ENCODE data around the gene FANCB.

Gene FANCB

DNA sequence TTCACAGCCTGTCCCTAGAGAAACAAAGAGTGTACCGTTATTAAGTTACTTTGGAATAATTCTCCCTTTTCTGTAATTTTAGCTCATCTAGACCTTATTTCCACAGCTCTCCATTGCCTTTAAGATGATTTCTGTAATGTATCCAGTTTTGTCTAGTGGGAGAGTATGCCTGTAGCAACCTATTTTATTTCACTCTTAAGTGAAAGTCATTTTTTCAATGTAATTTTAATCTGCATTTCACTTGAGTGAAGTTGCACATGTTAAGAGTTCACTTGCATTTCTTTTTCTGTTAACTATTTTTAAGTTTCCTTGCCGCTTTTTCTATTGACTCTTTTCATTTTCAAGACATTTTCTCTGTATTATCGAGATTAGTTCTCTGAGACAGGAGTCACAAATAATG, 46.5 kb downstream of the FANCB start:
- Mint-ChIP-seq H3K9me3 (no peaks in the 10 kb centered on the region), H3K27me3 (peaks cover 9% of the 10 kb centered on the region), H3K4me1 (no peaks in the 10 kb centered on the region), H3K27ac (ENCODE audit: low read depth) (no peak overlapping the region), H3K36me3 (ENCODE audit: insufficient read depth) (no peaks in the 10 kb centered on the region), H3K4me3 (no peak overlapping the region)
- no peak for DNase-seq (ENCODE audit: low spot score in 2 of 2)
- no peak for ATAC-seq (replicated peaks; ENCODE audit: extremely low read depth, poor library complexity, severe bottlenecking)

DNA sequence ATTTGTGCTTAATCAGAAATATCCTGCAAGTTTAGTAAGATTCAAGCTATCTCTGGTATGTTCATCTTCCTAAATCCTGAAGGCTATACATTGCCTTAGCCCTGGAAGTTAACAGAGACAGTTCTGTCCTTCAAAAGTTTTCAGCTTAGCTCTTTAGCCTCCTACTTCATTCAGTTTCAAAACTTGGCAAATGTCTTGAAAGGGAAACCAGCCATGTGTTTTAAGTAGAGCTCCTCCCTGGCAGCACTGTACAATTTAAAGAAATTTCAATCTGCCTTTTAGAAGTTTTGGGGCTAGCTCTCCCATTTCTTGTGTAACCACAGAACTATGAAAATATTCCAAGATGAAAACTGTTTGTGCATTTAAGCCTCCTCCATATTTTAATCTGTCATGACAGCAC, 47.0 kb downstream of the FANCB start:
- Mint-ChIP-seq H3K27me3 (peaks cover 9% of the 10 kb centered on the region), H3K36me3 (ENCODE audit: insufficient read depth) (no peaks in the 10 kb centered on the region), H3K9me3 (no peaks in the 10 kb centered on the region), H3K27ac (ENCODE audit: low read depth) (no peak overlapping the region), H3K4me1 (no peaks in the 10 kb centered on the region), H3K4me3 (no peak overlapping the region)
- DNase-seq (ENCODE audit: low spot score in 2 of 2) (no peak), ATAC-seq (replicated peaks; ENCODE audit: extremely low read depth, poor library complexity, severe bottlenecking) (no peak)

DNA sequence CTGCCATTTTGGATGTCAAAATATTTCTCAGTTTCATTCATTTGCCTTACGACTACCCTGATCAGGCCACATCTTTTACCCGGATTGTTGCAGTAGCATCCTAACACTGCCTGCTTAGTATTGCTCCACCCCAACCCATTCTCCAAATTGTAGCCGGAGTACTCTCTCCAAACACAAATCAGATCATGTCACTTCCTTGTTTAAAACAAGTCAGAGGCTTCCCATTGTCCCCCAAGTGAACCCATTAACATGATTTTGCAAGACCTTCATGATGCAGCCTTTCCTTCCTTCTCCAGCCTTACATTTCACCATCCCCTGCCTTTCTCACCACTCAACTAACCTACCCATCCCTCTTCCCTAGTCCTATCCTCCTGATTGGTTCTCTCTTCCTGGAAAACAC, 53.1 kb downstream of the FANCB start:
- no peak for ATAC-seq (replicated peaks; ENCODE audit: extremely low read depth, poor library complexity, severe bottlenecking)
- Mint-ChIP-seq H3K4me1 (no peaks in the 10 kb centered on the region), H3K27me3 (peaks cover under 1% of the 10 kb centered on the region), H3K36me3 (ENCODE audit: insufficient read depth) (no peaks in the 10 kb centered on the region), H3K27ac (ENCODE audit: low read depth) (no peak overlapping the region), H3K4me3 (no peak overlapping the region), H3K9me3 (peaks cover 11% of the 10 kb centered on the region)
- no peak for DNase-seq (ENCODE audit: low spot score in 2 of 2)

DNA sequence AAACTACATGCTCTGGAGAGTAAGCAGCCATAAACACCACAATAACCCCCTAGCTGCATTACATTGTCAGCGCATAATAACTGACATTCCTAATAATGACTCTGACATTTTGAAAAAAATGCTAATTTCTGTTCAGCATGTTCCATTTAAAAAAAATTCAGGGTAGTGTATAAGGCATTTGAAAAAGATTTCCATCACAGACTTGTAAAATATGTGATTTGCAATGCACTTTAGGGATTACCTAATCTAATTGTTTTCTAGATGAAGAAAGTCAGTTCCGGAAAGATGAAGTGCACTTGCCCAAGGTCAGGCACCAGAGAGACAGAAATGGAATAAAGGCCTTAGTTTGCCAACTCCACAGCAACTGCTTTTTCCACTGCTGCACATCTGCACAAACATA, 55.3 kb downstream of the FANCB start:
- ATAC-seq (replicated peaks; ENCODE audit: extremely low read depth, poor library complexity, severe bottlenecking), result no peak
- Mint-ChIP-seq H3K36me3 (ENCODE audit: insufficient read depth) (no peaks in the 10 kb centered on the region), H3K9me3 (peaks cover 11% of the 10 kb centered on the region), H3K4me3 (no peak overlapping the region), H3K4me1 (no peaks in the 10 kb centered on the region), H3K27ac (ENCODE audit: low read depth) (no peak overlapping the region), H3K27me3 (no peaks in the 10 kb centered on the region)
- DNase-seq (ENCODE audit: low spot score in 2 of 2), result no peak

DNA sequence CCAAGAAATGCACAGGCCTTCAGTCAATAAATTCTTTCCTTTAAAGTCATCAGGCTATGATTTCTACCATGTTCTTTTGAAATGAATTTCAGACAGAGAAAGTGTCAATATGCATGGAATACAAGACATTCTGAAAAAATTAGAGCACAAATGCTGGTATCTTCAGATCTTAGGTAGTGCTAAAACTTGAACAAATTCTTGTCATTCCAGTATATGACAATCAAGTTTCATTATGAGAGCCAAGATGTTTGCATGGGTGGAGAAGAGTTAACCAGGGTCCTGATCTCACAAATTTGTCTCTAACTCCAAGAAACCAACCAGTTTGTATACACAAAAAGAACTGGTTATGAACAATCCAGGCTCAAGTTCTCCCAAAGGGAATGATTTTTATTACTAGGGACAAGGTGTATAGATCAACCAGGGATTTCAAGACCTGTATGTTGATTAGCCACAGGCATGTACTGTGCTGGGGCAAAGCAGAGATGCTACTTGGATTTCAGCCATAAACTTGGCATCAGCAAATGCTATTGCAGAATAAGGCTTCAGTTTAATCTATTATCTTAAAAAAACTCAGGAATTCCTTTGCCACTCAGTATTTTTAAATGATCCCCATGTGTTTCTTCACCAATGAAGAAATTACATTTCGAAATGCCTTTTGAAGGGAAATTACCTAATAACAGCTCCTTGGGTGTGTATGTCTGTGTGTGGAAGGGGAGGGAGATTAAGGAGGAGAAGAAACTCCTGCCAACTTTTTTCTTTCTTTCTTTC, 69.7 kb downstream of the FANCB start:
- Mint-ChIP-seq H3K27ac (ENCODE audit: low read depth) (no peak overlapping the region), H3K27me3 (peaks cover 21% of the 10 kb centered on the region), H3K9me3 (peaks cover 5% of the 10 kb centered on the region), H3K4me1 (no peaks in the 10 kb centered on the region), H3K4me3 (no peak overlapping the region), H3K36me3 (ENCODE audit: insufficient read depth) (no peaks in the 10 kb centered on the region)
- ATAC-seq (replicated peaks; ENCODE audit: extremely low read depth, poor library complexity, severe bottlenecking) (no peak), DNase-seq (ENCODE audit: low spot score in 2 of 2) (no peak)

DNA sequence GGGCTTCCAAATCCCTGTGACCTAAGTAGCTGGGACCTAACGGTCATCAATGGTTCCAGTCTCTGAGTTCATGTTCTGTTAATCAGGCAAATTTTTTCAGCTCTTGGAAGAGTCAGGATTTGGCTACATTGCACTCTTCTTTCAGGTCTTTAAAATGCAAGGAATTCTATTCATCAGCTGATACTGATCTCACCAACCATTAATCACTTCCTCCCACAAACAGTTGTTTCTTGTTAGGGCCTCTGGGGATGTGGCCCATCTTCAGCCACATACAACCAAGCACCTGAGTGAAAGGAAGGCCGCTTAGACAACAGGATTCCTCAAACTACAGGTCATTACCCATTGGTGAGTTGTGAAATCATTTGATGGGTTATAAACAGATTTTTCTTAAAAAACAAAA, 71.7 kb downstream of the FANCB start:
- DNase-seq (ENCODE audit: low spot score in 2 of 2) (no peak), ATAC-seq (replicated peaks; ENCODE audit: extremely low read depth, poor library complexity, severe bottlenecking) (no peak)
- H3K4me1 Mint-ChIP-seq, result no peaks in the 10 kb centered on the region
- H3K27me3 Mint-ChIP-seq, result peaks cover 19% of the 10 kb centered on the region
- H3K36me3 Mint-ChIP-seq (ENCODE audit: insufficient read depth), result no peaks in the 10 kb centered on the region
- peaks cover 5% of the 10 kb centered on the region for H3K9me3 Mint-ChIP-seq
- H3K27ac Mint-ChIP-seq (ENCODE audit: low read depth), result no peak overlapping the region
- H3K4me3 Mint-ChIP-seq, result no peak overlapping the region

DNA sequence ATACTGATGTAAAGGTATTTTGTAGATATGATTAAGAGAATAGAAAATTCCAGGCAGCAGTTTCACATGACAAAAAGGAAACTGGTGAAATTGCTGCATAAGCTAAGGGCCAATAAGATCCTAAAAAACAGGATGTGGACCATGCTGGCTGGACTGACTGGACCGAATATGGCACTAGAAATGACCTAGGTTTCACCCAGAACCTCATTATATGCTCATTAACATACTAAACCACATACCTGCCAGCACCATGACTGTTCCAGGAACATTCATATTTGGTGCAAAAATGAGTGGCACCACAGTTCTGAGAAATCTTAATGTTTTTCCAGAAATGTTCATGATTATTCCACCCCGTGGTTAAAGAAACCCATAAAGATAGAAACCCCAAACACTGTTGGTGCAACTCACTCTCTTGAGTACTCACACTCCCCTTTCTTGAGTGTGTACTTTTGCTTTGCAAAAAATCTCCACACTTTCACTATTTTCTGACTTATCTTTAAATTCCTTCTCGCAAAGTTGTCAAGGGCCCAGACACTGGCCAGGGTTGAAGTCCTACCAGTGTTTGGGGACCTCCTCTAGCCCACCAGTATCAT, 74.0 kb downstream of the FANCB start:
- DNase-seq (ENCODE audit: low spot score in 2 of 2) (no peak), ATAC-seq (replicated peaks; ENCODE audit: extremely low read depth, poor library complexity, severe bottlenecking) (no peak)
- no peaks in the 10 kb centered on the region for H3K36me3 Mint-ChIP-seq (ENCODE audit: insufficient read depth)
- H3K27ac Mint-ChIP-seq (ENCODE audit: low read depth), result no peak overlapping the region
- peaks cover 12% of the 10 kb centered on the region for H3K27me3 Mint-ChIP-seq
- no peak overlapping the region for H3K4me3 Mint-ChIP-seq
- H3K9me3 Mint-ChIP-seq, result no peaks in the 10 kb centered on the region
- no peaks in the 10 kb centered on the region for H3K4me1 Mint-ChIP-seq

All from central memory CD8-positive, alpha-beta T cell (primary cell).